ENCODE data around the gene IL15RA. TPM values are rescaled to one million over a fixed set of nuclear protein-coding genes. Genes with fewer than 3 reads are reported as not detected.
A peak's percentile ranks its signal among the peaks of the same experiment; 100 is the strongest.

The IL15RA gene, protein sequence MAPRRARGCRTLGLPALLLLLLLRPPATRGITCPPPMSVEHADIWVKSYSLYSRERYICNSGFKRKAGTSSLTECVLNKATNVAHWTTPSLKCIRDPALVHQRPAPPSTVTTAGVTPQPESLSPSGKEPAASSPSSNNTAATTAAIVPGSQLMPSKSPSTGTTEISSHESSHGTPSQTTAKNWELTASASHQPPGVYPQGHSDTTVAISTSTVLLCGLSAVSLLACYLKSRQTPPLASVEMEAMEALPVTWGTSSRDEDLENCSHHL
- total RNA-seq (2014; rRNA removed; shearing (Covaris generic)), result 10.3 and 16.3 TPM in 2 replicates

- DNase-seq (ENCODE audit: low spot score), result peak; percentile 73
Observed at GRCh38 chr10:5977471-5978229, at the start of gene IL15RA. TSS of gene IL15RA (minus strand) at chr10:5977543. CDS start at chr10:5977492, 51 bp downstream.

DNA sequence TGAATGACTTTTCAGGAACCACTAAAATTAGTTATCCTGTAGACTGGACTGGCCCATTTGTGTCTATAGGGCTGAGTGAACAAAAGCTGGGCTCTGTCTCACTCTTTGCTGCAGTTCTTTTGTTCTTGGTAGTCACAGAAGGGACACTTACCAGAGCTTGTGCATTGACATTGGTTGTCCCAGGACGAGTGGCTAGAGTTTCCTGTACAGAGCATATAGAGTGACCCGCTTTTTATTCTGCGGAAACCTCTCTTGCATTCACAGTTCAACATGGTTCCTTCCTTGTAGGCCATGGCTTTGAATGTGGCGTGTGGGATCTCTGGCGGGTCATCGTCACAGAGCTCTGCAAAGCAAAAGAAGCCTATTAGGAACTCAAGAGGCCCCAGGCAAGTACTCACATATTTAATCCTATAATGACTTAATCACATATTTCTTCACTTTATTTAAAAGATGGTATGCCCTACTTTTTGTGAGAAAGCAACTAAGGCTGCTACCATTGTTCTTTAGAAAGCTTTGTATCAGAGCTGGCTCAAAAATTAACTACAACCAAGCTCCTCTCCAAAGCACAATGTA is 48.4 kb upstream of the IL15RA start:
- DNase-seq (ENCODE audit: low spot score), result no peak

DNA sequence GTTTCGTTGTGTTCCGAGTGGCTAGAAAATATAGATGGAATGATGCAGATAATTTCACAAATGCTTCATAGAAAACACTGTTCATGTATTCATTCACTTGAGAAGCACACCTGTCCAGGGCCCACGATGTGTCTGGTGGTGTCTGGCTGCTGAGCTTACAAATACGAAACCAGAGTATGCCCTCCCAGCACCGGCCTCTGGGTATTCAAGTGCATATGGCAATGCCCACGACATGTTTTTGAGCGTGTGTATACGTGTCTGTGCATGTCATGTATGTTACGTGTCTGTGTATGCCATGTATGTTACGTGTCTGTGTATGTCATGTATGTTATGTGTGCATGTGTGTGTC is 47.0 kb upstream of the IL15RA start:
- no peak for DNase-seq (ENCODE audit: low spot score)

DNA sequence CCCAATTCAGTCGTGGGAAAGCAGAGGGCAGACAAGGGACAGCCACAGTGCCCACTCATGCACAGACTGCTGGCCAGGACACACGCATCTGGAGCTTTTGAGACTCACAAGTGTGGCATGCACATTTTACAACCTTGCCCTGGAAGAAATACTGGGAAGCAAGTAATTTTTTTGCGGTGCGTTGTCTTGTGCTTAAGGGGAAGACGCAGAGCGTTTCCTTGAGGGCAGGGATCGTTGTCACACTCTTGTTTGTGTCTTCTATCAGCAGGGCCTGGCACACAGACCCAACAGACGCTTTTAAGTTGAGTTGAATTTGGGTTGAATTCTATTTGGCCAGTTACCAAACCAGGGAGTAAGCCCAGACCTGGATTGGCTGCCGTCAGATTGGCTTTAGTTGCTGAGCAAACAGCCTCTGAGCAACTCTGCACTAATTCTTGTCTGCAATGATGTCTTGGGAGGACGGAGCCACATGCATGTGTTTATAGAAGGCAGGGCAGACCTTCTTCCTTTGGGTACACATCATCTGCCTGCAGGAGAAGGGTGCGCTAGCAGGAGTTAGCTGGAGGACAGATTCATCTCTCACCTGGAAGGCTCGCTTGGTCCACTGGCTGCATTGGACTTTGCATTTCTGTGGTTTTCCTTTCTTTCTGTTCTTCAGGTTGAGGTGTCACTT is 46.5 kb upstream of the IL15RA start:
- no peak for DNase-seq (ENCODE audit: low spot score)

- DNase-seq (ENCODE audit: low spot score), result no peak
Observed at GRCh38 chr10:6022660-6023059, 45.3 kb upstream of the IL15RA start.

DNA sequence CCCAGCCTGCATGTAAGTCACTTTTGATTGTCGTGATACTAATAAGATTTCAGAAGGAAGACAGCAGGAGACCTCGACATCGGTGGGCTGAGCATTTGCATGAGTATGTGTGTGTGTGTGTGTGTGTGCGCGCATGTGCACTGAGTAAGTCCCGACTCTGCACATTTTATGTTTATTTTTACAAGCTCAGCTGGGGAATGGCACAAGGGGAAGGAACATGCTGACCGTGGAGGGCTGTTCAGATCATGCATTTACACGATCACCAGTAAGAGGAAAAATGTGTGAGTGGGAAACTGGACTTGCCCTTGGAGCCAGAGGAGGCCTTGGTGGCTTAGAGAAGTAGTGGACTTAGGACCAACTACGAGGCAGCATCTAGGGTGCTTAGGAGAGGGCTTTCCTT is 43.5 kb upstream of the IL15RA start:
- no peak for DNase-seq (ENCODE audit: low spot score)

GRCh38 chr10:6019796-6020195 is 42.5 kb upstream of the IL15RA start:
- DNase-seq (ENCODE audit: low spot score), result no peak

DNA sequence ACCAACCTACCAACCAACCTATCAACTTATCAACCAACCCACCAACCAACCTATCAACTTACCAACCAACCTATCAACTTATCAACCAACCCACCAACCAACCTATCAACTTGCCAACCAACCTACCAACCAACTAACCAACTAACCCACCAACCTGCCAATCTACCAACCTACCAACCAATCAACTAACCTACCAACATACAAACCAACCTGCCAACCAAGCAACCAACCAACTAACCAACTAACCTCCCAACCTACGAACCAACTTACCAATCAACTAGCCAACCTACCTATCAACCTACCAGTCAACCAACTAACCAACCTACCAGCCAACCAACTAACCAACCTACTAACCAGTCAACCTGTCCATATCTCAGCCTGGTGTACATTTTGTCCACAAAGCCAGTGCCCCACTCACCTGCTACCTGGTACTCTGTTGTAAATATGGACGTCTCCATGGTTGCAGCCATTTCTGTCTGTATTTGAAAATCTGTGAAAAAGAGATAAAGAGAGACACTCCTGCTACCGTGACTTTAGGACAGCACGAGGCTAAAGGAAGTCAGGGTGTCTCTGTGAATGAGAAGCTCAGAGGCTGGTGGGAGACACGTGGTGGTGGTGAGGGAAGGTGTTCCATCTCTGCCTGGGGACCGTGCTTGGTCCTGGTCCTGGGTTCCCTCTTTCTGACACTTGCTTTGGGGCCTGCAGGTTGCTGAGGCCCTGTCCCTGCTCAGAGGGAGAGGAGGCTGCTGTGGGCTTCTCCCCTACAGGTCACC is 41.9 kb upstream of the IL15RA start:
- DNase-seq (ENCODE audit: low spot score), result no peak

- DNase-seq (ENCODE audit: low spot score), result no peak
Observed at GRCh38 chr10:6018422-6018821, 41.1 kb upstream of the IL15RA start.

DNA sequence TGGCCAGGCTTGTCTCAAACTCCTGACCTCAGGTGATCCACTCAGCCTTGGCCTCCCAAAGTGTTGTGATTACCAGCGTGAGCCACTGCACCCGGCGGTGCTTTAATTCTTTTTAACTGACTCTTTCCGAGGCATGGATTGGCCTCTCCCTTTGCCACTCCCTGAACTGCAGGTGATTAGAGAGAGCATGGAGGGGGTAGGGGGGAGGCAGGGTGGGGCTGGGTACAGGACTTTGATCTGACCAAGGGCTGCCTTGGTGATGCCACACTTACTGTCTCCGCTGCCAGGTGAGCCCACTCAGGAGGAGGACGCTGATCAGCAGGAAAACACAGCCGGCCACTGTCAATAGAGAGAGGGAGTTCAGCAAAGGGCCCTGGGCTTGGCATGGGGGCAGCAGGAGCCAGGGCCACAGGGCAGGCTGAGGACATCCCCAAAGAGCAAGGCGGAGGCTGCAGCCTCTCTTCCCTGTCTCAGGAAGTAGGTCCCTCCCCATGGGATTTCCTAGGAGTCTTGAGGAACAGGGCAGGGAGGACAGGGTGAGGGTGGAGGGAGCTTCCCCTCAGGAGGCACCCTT is 40.5 kb upstream of the IL15RA start:
- DNase-seq (ENCODE audit: low spot score), result no peak

DNA sequence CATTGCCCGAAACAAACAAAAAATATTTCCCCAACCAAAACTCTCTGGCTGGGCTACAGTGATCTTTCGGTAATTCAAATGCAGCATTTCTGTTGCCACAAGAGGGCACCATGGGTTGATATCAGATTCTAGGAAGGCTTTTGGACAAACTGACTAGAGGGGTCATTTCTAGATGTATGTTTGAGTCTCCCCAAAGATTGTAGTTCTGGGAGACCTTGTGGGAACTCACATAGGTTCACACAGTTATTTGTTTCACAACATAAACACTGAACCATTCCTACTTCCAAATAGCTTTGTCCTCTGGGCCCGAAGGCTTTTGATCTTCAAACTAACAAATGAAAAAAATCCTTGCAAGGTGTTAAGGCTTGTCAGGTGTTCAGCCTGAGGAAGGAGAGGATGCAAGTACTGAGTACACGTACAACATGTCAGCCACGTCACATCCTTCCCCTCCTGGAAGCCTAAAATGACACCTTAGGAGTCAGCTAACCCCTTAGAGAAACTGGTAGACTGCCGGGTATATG is 37.0 kb upstream of the IL15RA start:
- peak; percentile 50 for DNase-seq (ENCODE audit: low spot score)

- no peak for DNase-seq (ENCODE audit: low spot score)
Observed at GRCh38 chr10:6013413-6014192, 36.3 kb upstream of the IL15RA start.

GRCh38 chr10:6012121-6012905 is 35.0 kb upstream of the IL15RA start:
- no peak for DNase-seq (ENCODE audit: low spot score)

DNA sequence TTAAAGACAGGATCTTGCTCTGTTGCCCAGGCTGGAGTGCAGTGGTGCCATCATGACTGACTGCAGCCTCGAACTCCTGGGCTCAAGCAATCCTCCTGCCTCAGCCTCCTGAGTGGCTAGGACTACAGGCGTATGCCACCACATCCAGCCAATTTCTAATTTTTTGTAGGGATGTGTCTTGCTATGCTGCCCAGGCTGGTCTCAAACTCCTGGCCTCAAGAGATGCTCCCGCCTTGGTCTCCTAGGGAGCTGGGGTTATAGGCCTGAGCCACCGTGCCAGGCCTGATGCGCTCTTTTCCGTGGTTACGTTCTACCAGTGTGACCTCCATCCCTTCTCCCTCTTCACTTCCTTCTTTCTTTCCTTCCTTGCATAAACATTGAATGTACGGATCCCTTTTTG is 34.2 kb upstream of the IL15RA start:
- no peak for DNase-seq (ENCODE audit: low spot score)

DNA sequence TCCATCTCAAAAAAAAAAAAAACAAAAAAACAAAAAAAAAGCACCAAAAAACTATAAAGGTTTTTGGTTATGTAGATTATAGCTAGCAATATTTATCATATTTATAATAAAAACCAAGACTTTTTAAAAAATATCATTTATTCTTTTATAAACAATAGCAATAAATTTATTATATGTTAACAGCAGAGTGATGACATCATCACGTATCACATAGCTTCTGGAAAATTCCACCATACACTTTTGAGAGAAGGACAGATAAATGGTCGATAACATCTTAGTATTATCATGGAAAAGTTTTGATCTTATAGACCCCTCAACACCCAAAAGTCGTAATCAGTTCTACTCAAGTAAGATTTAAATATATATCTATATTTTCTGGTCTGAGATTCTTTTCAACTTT is 33.2 kb upstream of the IL15RA start:
- no peak for DNase-seq (ENCODE audit: low spot score)

- DNase-seq (ENCODE audit: low spot score), result no peak
Observed at GRCh38 chr10:6009961-6010360, 32.6 kb upstream of the IL15RA start.

DNA sequence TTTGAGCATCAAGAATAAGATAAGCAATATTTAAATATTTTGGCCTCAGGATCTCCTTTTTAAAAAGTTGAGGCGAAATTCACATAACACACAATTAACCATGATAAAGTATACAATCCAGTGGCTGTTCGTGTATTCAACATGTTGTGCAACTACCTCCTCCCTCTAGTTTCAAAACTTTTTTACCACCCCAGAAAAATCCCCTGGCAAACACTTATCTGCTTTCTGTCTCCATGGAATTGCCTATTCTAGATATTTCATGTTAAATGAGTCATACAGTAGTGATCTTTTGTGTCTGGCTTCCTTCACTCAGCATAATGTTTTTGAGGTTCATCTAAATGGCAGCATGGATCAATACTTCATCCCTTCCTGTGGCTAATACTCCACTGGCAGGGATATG is 31.8 kb upstream of the IL15RA start:
- DNase-seq (ENCODE audit: low spot score), result no peak

DNA sequence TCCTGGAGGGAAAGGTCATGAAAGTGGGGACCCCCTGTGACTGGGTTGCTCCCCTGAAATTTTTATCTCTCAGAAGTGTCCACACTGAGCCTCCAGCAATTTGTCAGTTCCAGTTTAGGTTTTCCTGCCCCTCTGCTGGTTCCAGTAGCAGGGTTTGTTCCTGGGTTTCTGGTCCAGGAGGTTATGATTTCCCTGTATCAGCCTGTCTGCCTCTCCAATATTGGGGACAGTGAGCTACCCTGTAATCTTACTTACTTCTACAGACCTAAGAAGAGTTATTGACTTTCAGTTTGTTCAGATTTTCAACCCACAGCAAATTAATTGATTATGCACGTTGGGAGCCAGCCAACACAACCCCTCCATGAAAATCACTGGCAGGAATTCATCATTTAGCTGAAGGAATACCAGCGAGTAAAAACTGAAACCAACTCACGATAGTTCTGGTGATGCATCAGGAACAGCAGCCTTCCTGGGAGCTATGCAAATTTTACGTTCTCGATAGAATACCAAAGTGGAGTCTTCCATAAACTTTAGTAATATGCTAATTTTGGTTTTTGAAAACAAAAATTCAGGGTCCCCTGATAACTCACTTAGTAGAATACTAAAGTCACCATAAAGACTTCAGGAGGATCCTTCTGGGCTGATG is 31.3 kb upstream of the IL15RA start:
- no peak for DNase-seq (ENCODE audit: low spot score)

DNA sequence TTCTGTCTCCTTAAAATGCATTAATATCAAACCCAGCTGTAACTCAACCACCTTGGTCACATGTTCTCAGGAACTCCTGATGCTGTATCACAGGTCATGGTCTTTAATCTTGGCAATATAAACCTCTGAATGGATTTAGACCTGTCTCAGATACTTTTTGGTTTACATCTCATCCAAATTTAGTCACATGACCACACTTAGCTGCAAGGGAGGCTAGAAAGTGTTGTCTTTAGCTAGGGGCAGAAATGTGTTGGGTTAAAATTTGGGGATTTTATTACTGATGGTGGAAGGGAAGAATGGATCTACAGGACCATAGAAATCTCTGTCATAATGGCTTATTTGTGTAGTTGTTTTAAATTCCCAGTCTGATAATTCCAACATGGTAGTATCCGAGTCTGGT is 29.6 kb upstream of the IL15RA start:
- DNase-seq (ENCODE audit: low spot score), result no peak

All from A172 (cell line).